ENCODE data around the gene CDK8. TPM values are rescaled to one million over a fixed set of nuclear protein-coding genes. Genes with fewer than 3 reads are reported as not detected.

The CDK8 gene
- total RNA-seq, 2 experiments from 2014 or later: 14.6 to 15.0 TPM

Other genes starting within 250 kb of the CDK8 start
- gene SHISA2, start 202.1 kb upstream of the CDK8 start, total RNA-seq: under 1 TPM in 1 of 2 experiments, not detected in 1; 0.17 TPM
- 10 to 100 TPM; 40.7 to 45.0 TPM for gene RNF6, start 31.8 kb upstream of the CDK8 start, total RNA-seq

Measured in activated CD4-positive, alpha-beta memory T cell treated with anti-CD3 and anti-CD28 coated beads for 36 hours (primary cell).